GM19025 (cell line): Measurements from ENCODE around the gene HOXD8.

Source experiments
- ATAC-seq: cut with Tn5 transposase; IDR thresholded peaks from one replicate; pipeline ENCODE4 v1.9.1; 2021; ENCODE audit warnings: mild to moderate bottlenecking, low read depth, moderate library complexity; ENCODE audit not compliant: unreplicated experiment

Gene HOXD8

GRCh38 chr2:176127774-176128072 is 1.8 kb upstream of the HOXD8 start:
- ATAC-seq: no peak

- no peak for ATAC-seq
These were observed 1.1 kb upstream of the HOXD8 start for GRCh38 chr2:176128172-176128981.

- no peak for ATAC-seq
These were observed 275 bp downstream of the HOXD8 start for GRCh38 chr2:176129813-176130146.

- ATAC-seq: no peak
These were observed 847 bp downstream of the HOXD8 start for GRCh38 chr2:176130147-176130956.

- ATAC-seq: no peak
These were observed 1.7 kb downstream of the HOXD8 start for GRCh38 chr2:176130957-176131847.

- no peak for ATAC-seq
These were observed 2.3 kb downstream of the HOXD8 start for GRCh38 chr2:176131848-176132158.

- ATAC-seq: no peak
These were observed 3.0 kb downstream of the HOXD8 start for GRCh38 chr2:176132205-176133171.

- ATAC-seq: no peak
These were observed 3.9 kb downstream of the HOXD8 start for GRCh38 chr2:176133389-176133788.

GRCh38 chr2:176134035-176134434 is 4.5 kb downstream of the HOXD8 start:
- no peak for ATAC-seq

GRCh38 chr2:176135035-176135440 is 5.5 kb downstream of the HOXD8 start:
- no peak for ATAC-seq

- ATAC-seq: no peak
These were observed 7.1 kb downstream of the HOXD8 start for GRCh38 chr2:176136374-176137251.

GRCh38 chr2:176137252-176137580 is 7.7 kb downstream of the HOXD8 start:
- no peak for ATAC-seq

- no peak for ATAC-seq
These were observed 8.4 kb downstream of the HOXD8 start for GRCh38 chr2:176137906-176138305.

- no peak for ATAC-seq
These were observed 9.0 kb downstream of the HOXD8 start for GRCh38 chr2:176138526-176138922.

GRCh38 chr2:176138923-176139660 is 9.6 kb downstream of the HOXD8 start:
- ATAC-seq: no peak

GRCh38 chr2:176139661-176140512 is 10.4 kb downstream of the HOXD8 start:
- ATAC-seq: no peak

- ATAC-seq: peak; percentile 88
These were observed 11.2 kb downstream of the HOXD8 start for GRCh38 chr2:176140513-176141317.
